Measurements from ENCODE around the gene WASL. TPM values are rescaled to one million over a fixed set of nuclear protein-coding genes. Genes with fewer than 3 reads are reported as not detected.

Gene WASL
- total RNA-seq, 2 donors from 2014 or later, result 35.1 to 36.7 TPM

- H3K27me3 ChIP-seq (ENCODE audit: control insufficient read depth, insufficient read depth, low read length, poor library complexity, severe bottlenecking), result no peaks in the 10 kb centered on the region
- H3K9ac ChIP-seq (ENCODE audit: extremely low read depth, low read length, poor library complexity, severe bottlenecking), result no peak overlapping the region
- Mint-ChIP-seq H3K27me3 (ENCODE audit: insufficient read depth) (no peaks in the 10 kb centered on the region), H3K9me3 (no peaks in the 10 kb centered on the region), H3K27ac (no peak overlapping the region), H3K4me3 (no peak overlapping the region), H3K4me1 (peaks cover 24% of the 10 kb centered on the region), H3K36me3 (ENCODE audit: low read depth) (peaks cover 7% of the 10 kb centered on the region)
- TF ChIP-seq, protein P1, sequence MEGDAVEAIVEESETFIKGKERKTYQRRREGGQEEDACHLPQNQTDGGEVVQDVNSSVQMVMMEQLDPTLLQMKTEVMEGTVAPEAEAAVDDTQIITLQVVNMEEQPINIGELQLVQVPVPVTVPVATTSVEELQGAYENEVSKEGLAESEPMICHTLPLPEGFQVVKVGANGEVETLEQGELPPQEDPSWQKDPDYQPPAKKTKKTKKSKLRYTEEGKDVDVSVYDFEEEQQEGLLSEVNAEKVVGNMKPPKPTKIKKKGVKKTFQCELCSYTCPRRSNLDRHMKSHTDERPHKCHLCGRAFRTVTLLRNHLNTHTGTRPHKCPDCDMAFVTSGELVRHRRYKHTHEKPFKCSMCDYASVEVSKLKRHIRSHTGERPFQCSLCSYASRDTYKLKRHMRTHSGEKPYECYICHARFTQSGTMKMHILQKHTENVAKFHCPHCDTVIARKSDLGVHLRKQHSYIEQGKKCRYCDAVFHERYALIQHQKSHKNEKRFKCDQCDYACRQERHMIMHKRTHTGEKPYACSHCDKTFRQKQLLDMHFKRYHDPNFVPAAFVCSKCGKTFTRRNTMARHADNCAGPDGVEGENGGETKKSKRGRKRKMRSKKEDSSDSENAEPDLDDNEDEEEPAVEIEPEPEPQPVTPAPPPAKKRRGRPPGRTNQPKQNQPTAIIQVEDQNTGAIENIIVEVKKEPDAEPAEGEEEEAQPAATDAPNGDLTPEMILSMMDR (conservative IDR thresholded peaks at IDR 0.05), result no peak
- 94 to 100% methylated on average over 3 to 4 of the region's 4 CpGs for WGBS, 2 experiments (ENCODE audit: insufficient coverage in 1 of 2, insufficient read length in 1 of 2)
- no peak for DNase-seq
- H3K4me1 ChIP-seq (ENCODE audit: control insufficient read depth, insufficient read depth, low read length), result no peaks in the 10 kb centered on the region
- H3K9me3 ChIP-seq (ENCODE audit: control insufficient read depth, low read length), result peaks cover 8% of the 10 kb centered on the region
- no peak overlapping the region for H3K4me3 ChIP-seq (ENCODE audit: low read length)
- no peak overlapping the region for H3K27ac ChIP-seq (ENCODE audit: low read depth, low read length)
- peaks cover 9% of the 10 kb centered on the region for H3K36me3 ChIP-seq (ENCODE audit: control insufficient read depth, insufficient read depth, low read length)
These were observed 30.0 kb downstream of the WASL start for GRCh38 chr7:123718773-123719172.

DNA sequence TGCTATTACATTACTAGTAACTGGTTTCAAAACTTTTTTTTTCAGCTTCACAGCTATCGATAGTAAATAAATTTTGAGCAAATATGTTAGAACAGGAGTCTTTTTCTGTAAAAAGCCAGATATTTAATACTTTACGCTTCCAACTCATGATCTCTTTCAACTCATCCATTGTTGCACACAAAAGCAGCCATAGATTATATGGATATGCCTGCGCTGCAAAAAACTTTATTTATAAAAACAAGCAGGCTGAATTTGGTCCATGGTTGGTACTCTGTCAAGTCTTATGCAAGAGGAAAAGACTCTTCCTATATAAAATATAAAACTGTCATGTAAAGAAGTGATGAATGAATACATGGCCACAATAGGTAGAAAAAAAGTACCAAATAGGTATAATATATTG, 31.1 kb downstream of the WASL start:
- no peak overlapping the region for H3K4me3 ChIP-seq (ENCODE audit: low read length)
- WGBS, 2 experiments (ENCODE audit: insufficient coverage in 1 of 2, insufficient read length in 1 of 2), result 96% methylated on average over 3 of the region's 3 CpGs; no CpG with 5 or more reads in 1 of the 2 experiments
- H3K9ac ChIP-seq (ENCODE audit: extremely low read depth, low read length, poor library complexity, severe bottlenecking), result no peak overlapping the region
- H3K27me3 Mint-ChIP-seq (ENCODE audit: insufficient read depth), result no peaks in the 10 kb centered on the region
- no peaks in the 10 kb centered on the region for H3K4me1 ChIP-seq (ENCODE audit: control insufficient read depth, insufficient read depth, low read length)
- H3K4me3 Mint-ChIP-seq, result no peak overlapping the region
- no peak overlapping the region for H3K27ac ChIP-seq (ENCODE audit: low read depth, low read length)
- no peaks in the 10 kb centered on the region for H3K27me3 ChIP-seq (ENCODE audit: control insufficient read depth, insufficient read depth, low read length, poor library complexity, severe bottlenecking)
- H3K36me3 Mint-ChIP-seq (ENCODE audit: low read depth), result peaks cover 7% of the 10 kb centered on the region
- peaks cover 8% of the 10 kb centered on the region for H3K9me3 ChIP-seq (ENCODE audit: control insufficient read depth, low read length)
- no peaks in the 10 kb centered on the region for H3K9me3 Mint-ChIP-seq
- no peak overlapping the region for H3K27ac Mint-ChIP-seq
- peaks cover 9% of the 10 kb centered on the region for H3K36me3 ChIP-seq (ENCODE audit: control insufficient read depth, insufficient read depth, low read length)
- H3K4me1 Mint-ChIP-seq, result peaks cover 18% of the 10 kb centered on the region
- no peak for DNase-seq
- TF ChIP-seq, protein P1 (conservative IDR thresholded peaks at IDR 0.05), result no peak

- Mint-ChIP-seq H3K36me3 (ENCODE audit: low read depth) (peaks cover 7% of the 10 kb centered on the region), H3K27me3 (ENCODE audit: insufficient read depth) (no peaks in the 10 kb centered on the region), H3K9me3 (no peaks in the 10 kb centered on the region), H3K27ac (no peak overlapping the region), H3K4me3 (no peak overlapping the region), H3K4me1 (peaks cover 19% of the 10 kb centered on the region)
- TF ChIP-seq, protein P1 (conservative IDR thresholded peaks at IDR 0.05), result peak; percentile 39
- Histone ChIP-seq H3K36me3 (ENCODE audit: control insufficient read depth, insufficient read depth, low read length) (peaks cover 9% of the 10 kb centered on the region), H3K4me3 (ENCODE audit: low read length) (no peak overlapping the region), H3K27ac (ENCODE audit: low read depth, low read length) (no peak overlapping the region), H3K9me3 (ENCODE audit: control insufficient read depth, low read length) (peaks cover 8% of the 10 kb centered on the region), H3K27me3 (ENCODE audit: control insufficient read depth, insufficient read depth, low read length, poor library complexity, severe bottlenecking) (no peaks in the 10 kb centered on the region), H3K4me1 (ENCODE audit: control insufficient read depth, insufficient read depth, low read length) (no peaks in the 10 kb centered on the region), H3K9ac (ENCODE audit: extremely low read depth, low read length, poor library complexity, severe bottlenecking) (no peak overlapping the region)
- WGBS, 2 experiments (ENCODE audit: insufficient coverage in 1 of 2, insufficient read length in 1 of 2), result 79% methylated on average over 1 of the region's 1 CpG; no CpG with 5 or more reads in 1 of the 2 experiments
- no peak for DNase-seq
These were observed 31.9 kb downstream of the WASL start for GRCh38 chr7:123716877-123717276.
